ENCODE results near the gene ATXN7L3.
A peak's percentile ranks its signal among the peaks of the same experiment; 100 is the strongest.

Gene ATXN7L3

GRCh38 chr17:44144966-44145739 lies 54.5 kb downstream of the ATXN7L3 start:
- intact Hi-C loops (cut with DNase I) = loop anchor here (5.0 kb wide), 1 partner anchor 182 kb away; no protein-coding TSS in a partner anchor
- DNase-seq = peak in 1 of 10 donors; percentile 2

- intact Hi-C loops (cut with DNase I) = loop anchor here (5.0 kb wide), 1 partner anchor 183 kb away; no protein-coding TSS in a partner anchor
- DNase-seq = peak in 1 of 10 donors; percentile 15
Observed at GRCh38 chr17:44143921-44144320, 55.8 kb downstream of the ATXN7L3 start.

Measured in posterior cingulate gyrus (tissue), 11 donors.